ENCODE measurements around the gene PGAP6. TPM values are rescaled to one million over a fixed set of nuclear protein-coding genes. Genes with fewer than 3 reads are reported as not detected.

The PGAP6 gene
- total and polyA plus RNA-seq, 2 of the 4 experiments (the other 2 are of a cell fraction): 49.1 to 124 TPM

- Histone ChIP-seq H3K4me1 (ENCODE audit: control insufficient read depth, insufficient read depth, low read length) (peaks cover 3% of the 10 kb centered on the region; the same call in 1 of the 2 replicates), H3K9me1 (ENCODE audit: insufficient read depth, low read length) (0 out of 2 replicates have a peak, but pooled peaks cover 2% of the 10 kb centered on the region), H2BK5ac (ENCODE audit: low read depth, low read length, poor library complexity, severe bottlenecking) (no peak overlapping the region), H3K23ac (ENCODE audit: low read depth, low read length) (no peak overlapping the region), H3K9ac (ENCODE audit: low read depth, low read length) (no peak overlapping the region), H3K18ac (ENCODE audit: low read depth, low read length) (no peak overlapping the region), H2BK20ac (ENCODE audit: low read depth, low read length) (no peak overlapping the region), H3K9me3 (ENCODE audit: control insufficient read depth, insufficient read depth, low read length) (peaks cover 3% of the 10 kb centered on the region), H2AK5ac (ENCODE audit: low read depth, low read length) (0 out of 2 replicates have a peak overlapping the region, but pooled peaks have one; percentile 1), H2AK9ac (replicated peaks; ENCODE audit: low read depth, low read length, poor library complexity) (no peak overlapping the region), H4K91ac (ENCODE audit: insufficient read depth, low read depth, low read length) (no peak overlapping the region), H4K5ac (ENCODE audit: low read depth, low read length) (no peak overlapping the region), H3K4ac (ENCODE audit: low read depth, low read length) (no peak overlapping the region), H3K14ac (replicated peaks; ENCODE audit: low read depth, low read length) (no peak overlapping the region), H3K4me3 (ENCODE audit: insufficient read depth, low read depth, low read length) (no peak overlapping the region), H4K8ac (ENCODE audit: low read depth in 2 of 2, low read length in 2 of 2) (no peak overlapping the region), H3K36me3 (ENCODE audit: control insufficient read depth, insufficient read depth, low read length) (no peaks in the 10 kb centered on the region), H3K56ac (ENCODE audit: extremely low read depth, insufficient read depth, low read length) (no peak overlapping the region), H3K27ac (ENCODE audit: insufficient read depth, low read length) (no peak overlapping the region), H4K20me1 (ENCODE audit: insufficient read depth, low read length) (no peaks in the 10 kb centered on the region), H2BK120ac (ENCODE audit: low read depth, low read length) (no peak overlapping the region), H3K27me3 (ENCODE audit: control insufficient read depth, insufficient read depth, low read length) (no peaks in the 10 kb centered on the region), H3K79me1 (ENCODE audit: low read depth in 1 of 2, low read length in 2 of 2) (peaks cover 0 to 8% of the 10 kb centered on the region in 2 experiments; a peak in 2 of 4 replicates), H2AFZ (replicated peaks; ENCODE audit: low read length, poor library complexity) (no peak overlapping the region), H2BK15ac (ENCODE audit: low read depth, low read length) (no peak overlapping the region), H3K4me2 (ENCODE audit: low read depth, low read length) (no peak overlapping the region)
- ATAC-seq (ENCODE audit: low read depth) (no peak), DNase-seq (no peak)
- ChIA-PET CTCF (interaction anchor here (0.5 kb wide), 1 partner anchor 103 kb away, joined by 3 read pairs; no protein-coding TSS in a partner anchor), POLR2A (ENCODE audit: unreplicated experiment) (no interaction called here)
- intact Hi-C loops (cut with micrococcal nuclease) (loop anchor here (10.0 kb wide), 1 partner anchor 92 kb away; no protein-coding TSS in a partner anchor), in situ Hi-C loops (cut with MboI; ENCODE audit: low sequenced_read_pairs) (loop anchor here (10.0 kb wide), 1 partner anchor 252 kb away; the partner anchor contains the start of genes MCRIP2 and WDR90), dilution Hi-C loops (cut with HindIII; ENCODE audit: low sequenced_read_pairs, unreplicated experiment) (no loop called here)
- BruUV-seq (replicated peaks): no TSS peak
- TF ChIP-seq RCOR1 (IDR thresholded peaks at IDR 0.05; ENCODE audit: insufficient replicate concordance, low read length) (no peak), MAFK (IDR thresholded peaks at IDR 0.05; ENCODE audit: low read depth, low read length) (no peak), MXI1 (IDR thresholded peaks at IDR 0.05; ENCODE audit: borderline replicate concordance, low read depth, low read length) (no peak), RAD21 (IDR thresholded peaks at IDR 0.05; ENCODE audit: low read length) (no peak), CEBPB (IDR thresholded peaks at IDR 0.05; ENCODE audit: low read depth, low read length) (no peak), MAZ (IDR thresholded peaks at IDR 0.05; ENCODE audit: borderline replicate concordance, low read depth, low read length) (no peak), NFE2L2 (IDR thresholded peaks at IDR 0.05; ENCODE audit: low read depth, low read length) (no peak), BHLHE40 (IDR thresholded peaks at IDR 0.05; ENCODE audit: low read depth, low read length) (no peak), CHD1 (IDR thresholded peaks at IDR 0.05; ENCODE audit: low read depth, low read length) (no peak), POLR2A (IDR thresholded peaks at IDR 0.05; ENCODE audit: low read depth, low read length) (no peak), RFX5 (IDR thresholded peaks at IDR 0.05; ENCODE audit: low read depth, low read length) (no peak), FOS (IDR thresholded peaks at IDR 0.05; ENCODE audit: low read depth, low read length) (no peak), SMC3 (IDR thresholded peaks at IDR 0.05; ENCODE audit: low read depth, low read length) (no peak)
- TF ChIP-seq, protein P1, sequence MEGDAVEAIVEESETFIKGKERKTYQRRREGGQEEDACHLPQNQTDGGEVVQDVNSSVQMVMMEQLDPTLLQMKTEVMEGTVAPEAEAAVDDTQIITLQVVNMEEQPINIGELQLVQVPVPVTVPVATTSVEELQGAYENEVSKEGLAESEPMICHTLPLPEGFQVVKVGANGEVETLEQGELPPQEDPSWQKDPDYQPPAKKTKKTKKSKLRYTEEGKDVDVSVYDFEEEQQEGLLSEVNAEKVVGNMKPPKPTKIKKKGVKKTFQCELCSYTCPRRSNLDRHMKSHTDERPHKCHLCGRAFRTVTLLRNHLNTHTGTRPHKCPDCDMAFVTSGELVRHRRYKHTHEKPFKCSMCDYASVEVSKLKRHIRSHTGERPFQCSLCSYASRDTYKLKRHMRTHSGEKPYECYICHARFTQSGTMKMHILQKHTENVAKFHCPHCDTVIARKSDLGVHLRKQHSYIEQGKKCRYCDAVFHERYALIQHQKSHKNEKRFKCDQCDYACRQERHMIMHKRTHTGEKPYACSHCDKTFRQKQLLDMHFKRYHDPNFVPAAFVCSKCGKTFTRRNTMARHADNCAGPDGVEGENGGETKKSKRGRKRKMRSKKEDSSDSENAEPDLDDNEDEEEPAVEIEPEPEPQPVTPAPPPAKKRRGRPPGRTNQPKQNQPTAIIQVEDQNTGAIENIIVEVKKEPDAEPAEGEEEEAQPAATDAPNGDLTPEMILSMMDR (conservative IDR thresholded peaks at IDR 0.05; ENCODE audit: low read depth, low read length): no peak
- TF ChIP-seq, protein P2, sequence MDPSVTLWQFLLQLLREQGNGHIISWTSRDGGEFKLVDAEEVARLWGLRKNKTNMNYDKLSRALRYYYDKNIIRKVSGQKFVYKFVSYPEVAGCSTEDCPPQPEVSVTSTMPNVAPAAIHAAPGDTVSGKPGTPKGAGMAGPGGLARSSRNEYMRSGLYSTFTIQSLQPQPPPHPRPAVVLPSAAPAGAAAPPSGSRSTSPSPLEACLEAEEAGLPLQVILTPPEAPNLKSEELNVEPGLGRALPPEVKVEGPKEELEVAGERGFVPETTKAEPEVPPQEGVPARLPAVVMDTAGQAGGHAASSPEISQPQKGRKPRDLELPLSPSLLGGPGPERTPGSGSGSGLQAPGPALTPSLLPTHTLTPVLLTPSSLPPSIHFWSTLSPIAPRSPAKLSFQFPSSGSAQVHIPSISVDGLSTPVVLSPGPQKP (IDR thresholded peaks at IDR 0.05; ENCODE audit: borderline replicate concordance, low read depth, low read length): no peak
- TF ChIP-seq, protein P3, sequence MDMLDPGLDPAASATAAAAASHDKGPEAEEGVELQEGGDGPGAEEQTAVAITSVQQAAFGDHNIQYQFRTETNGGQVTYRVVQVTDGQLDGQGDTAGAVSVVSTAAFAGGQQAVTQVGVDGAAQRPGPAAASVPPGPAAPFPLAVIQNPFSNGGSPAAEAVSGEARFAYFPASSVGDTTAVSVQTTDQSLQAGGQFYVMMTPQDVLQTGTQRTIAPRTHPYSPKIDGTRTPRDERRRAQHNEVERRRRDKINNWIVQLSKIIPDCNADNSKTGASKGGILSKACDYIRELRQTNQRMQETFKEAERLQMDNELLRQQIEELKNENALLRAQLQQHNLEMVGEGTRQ (IDR thresholded peaks at IDR 0.05; ENCODE audit: low read depth, low read length): no peak
- WGBS, 2 experiments (ENCODE audit: extremely low coverage in 2 of 2, insufficient read length in 1 of 2): 100% methylated on average over 3 of the region's 7 CpGs; no CpG with 5 or more reads in 1 of the 2 experiments
Observed at GRCh38 chr16:392450-393030, 10.8 kb upstream of the PGAP6 start.
